Limb (tissue), 2 donors: ENCODE results near the gene FAM13C.

Experiments used
- DNase-seq, 2 donors: peaks; one replicate each; pipeline ENCODE4 v3.0.0-alpha.2; 2016; ENCODE audit errors: extremely low spot score in 2 of 2

Gene FAM13C

GRCh38 chr10:59317066-59317465 is 45.3 kb downstream of the FAM13C start:
- no peak for DNase-seq

GRCh38 chr10:59315465-59315864 is 46.9 kb downstream of the FAM13C start:
- DNase-seq, result no peak

- DNase-seq, result peak in 1 of 2 donors; percentile 28
Measured at GRCh38 chr10:59314268-59314667, 48.1 kb downstream of the FAM13C start.

GRCh38 chr10:59312247-59312646 is 50.1 kb downstream of the FAM13C start:
- no peak for DNase-seq

- DNase-seq, result no peak
Measured at GRCh38 chr10:59311025-59311424, 51.3 kb downstream of the FAM13C start.

- DNase-seq, result no peak
Measured at GRCh38 chr10:59310324-59310914, 51.9 kb downstream of the FAM13C start.

- no peak for DNase-seq
Measured at GRCh38 chr10:59304521-59305097, 57.7 kb downstream of the FAM13C start.

GRCh38 chr10:59303018-59303417 is 59.3 kb downstream of the FAM13C start:
- no peak for DNase-seq

GRCh38 chr10:59302381-59302780 is 60.0 kb downstream of the FAM13C start:
- DNase-seq, result no peak

GRCh38 chr10:59301067-59301754 is 61.1 kb downstream of the FAM13C start:
- no peak for DNase-seq

- DNase-seq, result no peak
Measured at GRCh38 chr10:59300386-59300785, 62.0 kb downstream of the FAM13C start.

GRCh38 chr10:59299933-59300332 is 62.4 kb downstream of the FAM13C start:
- DNase-seq, result no peak

GRCh38 chr10:59290448-59290847 is 71.9 kb downstream of the FAM13C start:
- DNase-seq, result no peak

- DNase-seq, result no peak
Measured at GRCh38 chr10:59289853-59290252, 72.5 kb downstream of the FAM13C start.

- DNase-seq, result no peak
Measured at GRCh38 chr10:59287587-59288255, 74.6 kb downstream of the FAM13C start.

- DNase-seq, result no peak
Measured at GRCh38 chr10:59285848-59286247, 76.5 kb downstream of the FAM13C start.

- no peak for DNase-seq
Measured at GRCh38 chr10:59285073-59285472, 77.3 kb downstream of the FAM13C start.

- no peak for DNase-seq
Measured at GRCh38 chr10:59284118-59284975, 78.0 kb downstream of the FAM13C start.

- peak; percentile 40 to 51 for DNase-seq
Measured at GRCh38 chr10:59283456-59284091, 78.8 kb downstream of the FAM13C start.

- no peak for DNase-seq
Measured at GRCh38 chr10:59281861-59282260, 80.5 kb downstream of the FAM13C start.

- no peak for DNase-seq
Measured at GRCh38 chr10:59279991-59280505, 82.3 kb downstream of the FAM13C start.
